Measurements from ENCODE around the gene KLF3. TPM values are rescaled to one million over a fixed set of nuclear protein-coding genes. Genes with fewer than 3 reads are reported as not detected.
A peak's percentile ranks its signal among the peaks of the same experiment; 100 is the strongest.

KLF3 gene
- total and polyA plus RNA-seq, 9 of the 15 experiments (the other 6 are each of a cell fraction or from before 2014, with no cell fraction given), result 9.9 to 47.2 (median 18.1) TPM

GRCh38 chr4:38674258-38675144 is 10.5 kb downstream of the KLF3 start:
- H3K4me2 ChIP-seq (ENCODE audit: insufficient read depth, low read length), result peak overlapping the region; percentile 79
- no peaks in the 10 kb centered on the region for H3K27me3 ChIP-seq (ENCODE audit: control insufficient read depth in 2 of 2, insufficient read depth in 2 of 2, low read length in 2 of 2)
- peaks cover 19% of the 10 kb centered on the region; the same call in 1 of the 2 replicates for H4K20me1 ChIP-seq (replicated peaks; ENCODE audit: control insufficient read depth, insufficient read depth, low read length)
- intact Hi-C loops (cut with micrococcal nuclease) (loop anchor here (1.0 to 5.0 kb wide), 5 partner anchors 53 to 606 kb away; no protein-coding TSS in a partner anchor), in situ Hi-C loops (cut with MboI) (loop anchor here (5.0 kb wide), 4 partner anchors 58 to 497 kb away; no protein-coding TSS in a partner anchor)
- peak; percentile 87 for FAIRE-seq
- H3K36me3 ChIP-seq (ENCODE audit: control insufficient read depth, insufficient read depth, low read length), result peaks cover 56% of the 10 kb centered on the region
- peak in 2 of 4 experiments; percentile 57 to 72 for DNase-seq (ENCODE audit: extremely low read depth in 1 of 4, low spot score in 3 of 4)
- TSS peak; percentile 4 for BruUV-seq (replicated peaks)
- WGBS (ENCODE audit: insufficient coverage, low coverage, missing lambda C conversion rate), result 10% methylated on average over 12 of the region's 13 CpGs
- H3K27ac ChIP-seq (ENCODE audit: extremely low read depth, low read depth, low read length), result peak overlapping the region; percentile 80
- ATAC-seq, result peak; percentile 53
- ChIA-PET CTCF (ENCODE audit: low intra/inter-chr PET ratio) (interaction anchor here (0.7 to 3.1 kb wide), 6 partner anchors 57 to 612 kb away, joined by 3 to 16 read pairs (median 8); no protein-coding TSS in a partner anchor), POLR2A (interaction anchor here (0.8 to 1.8 kb wide), 8 partner anchors 145 to 605 kb away, joined by 3 to 7 read pairs (median 4); no protein-coding TSS in a partner anchor)
- no peaks in the 10 kb centered on the region for H3K9me3 ChIP-seq (replicated peaks; ENCODE audit: control insufficient read depth, insufficient read depth, low read depth, low read length)
- H3K79me2 ChIP-seq (ENCODE audit: control insufficient read depth, insufficient read depth, low read length), result peaks cover 99% of the 10 kb centered on the region
- peaks cover 41 to 56% of the 10 kb centered on the region in 2 experiments for H3K4me1 ChIP-seq (replicated peaks in 1 of 2; ENCODE audit: control insufficient read depth in 2 of 2, insufficient read depth in 2 of 2, low read length in 2 of 2)
- no peak overlapping the region for H2AFZ ChIP-seq (ENCODE audit: low read depth, low read length)
- H3K9me1 ChIP-seq (ENCODE audit: control insufficient read depth, insufficient read depth, low read length), result no peaks in the 10 kb centered on the region
- H3K4me3 ChIP-seq, result peak overlapping the region; percentile 19; the same call in 1 of the 2 replicates
- peak overlapping the region; percentile 65 to 80; a peak in 3 of 4 replicates for H3K9ac ChIP-seq (ENCODE audit: insufficient read depth in 1 of 2, low read depth in 2 of 2, low read length in 2 of 2)
- TF ChIP-seq PKNOX1 (IDR thresholded peaks at IDR 0.05) (peak; percentile 93), EHMT2 (IDR thresholded peaks at IDR 0.05) (no peak), MLLT1 (IDR thresholded peaks at IDR 0.05) (peak in 1 of 2 experiments; percentile 66; a peak in 1 of 4 replicates), WHSC1 (IDR thresholded peaks at IDR 0.05; ENCODE audit: low read length) (no peak), RB1 (IDR thresholded peaks at IDR 0.05; ENCODE audit: low read depth) (peak; percentile 35; the same call in 1 of the 2 replicates), ZNF23 (CRISPR knock-in tag; IDR thresholded peaks at IDR 0.05) (no peak), SUPT5H (IDR thresholded peaks at IDR 0.05) (peak; percentile 34; the same call in 1 of the 2 replicates), ZNF133 (CRISPR knock-in tag; IDR thresholded peaks at IDR 0.05) (no peak), ETV1 (tag; conservative IDR thresholded peaks at IDR 0.05; ENCODE audit: low read depth) (0 out of 2 replicates have a peak, but pooled peaks have one; percentile 27), RAD51 (IDR thresholded peaks at IDR 0.05; ENCODE audit: borderline replicate concordance, low read depth) (no peak), MCM7 (IDR thresholded peaks at IDR 0.05) (no peak), DDX20 (tag; IDR thresholded peaks at IDR 0.05; ENCODE audit: low read depth) (no peak), EP300 (IDR thresholded peaks at IDR 0.05; ENCODE audit: low read length) (peak; percentile 11; the same call in 1 of the 2 replicates), ARID2 (IDR thresholded peaks at IDR 0.05) (no peak), ZNF121 (CRISPR knock-in tag; conservative IDR thresholded peaks at IDR 0.05) (no peak), HINFP (tag; conservative IDR thresholded peaks at IDR 0.05; ENCODE audit: low read depth) (no peak), ZNF507 (tag; conservative IDR thresholded peaks at IDR 0.05) (no peak), SMAD4 (CRISPR knock-in tag; conservative IDR thresholded peaks at IDR 0.05) (0 out of 2 replicates have a peak, but pooled peaks have one; percentile 31)

Measured in K562 (cell line).